Fibroblast of skin of back (primary cell): ENCODE data around the gene HIC1.

Experiments used
- DNase-seq: peaks from one replicate; pipeline ENCODE4 v3.0.0-alpha.2; 2013

The HIC1 gene

GRCh38 chr17:2107506-2107905 lies 52.6 kb downstream of the HIC1 start:
- no peak for DNase-seq

DNA sequence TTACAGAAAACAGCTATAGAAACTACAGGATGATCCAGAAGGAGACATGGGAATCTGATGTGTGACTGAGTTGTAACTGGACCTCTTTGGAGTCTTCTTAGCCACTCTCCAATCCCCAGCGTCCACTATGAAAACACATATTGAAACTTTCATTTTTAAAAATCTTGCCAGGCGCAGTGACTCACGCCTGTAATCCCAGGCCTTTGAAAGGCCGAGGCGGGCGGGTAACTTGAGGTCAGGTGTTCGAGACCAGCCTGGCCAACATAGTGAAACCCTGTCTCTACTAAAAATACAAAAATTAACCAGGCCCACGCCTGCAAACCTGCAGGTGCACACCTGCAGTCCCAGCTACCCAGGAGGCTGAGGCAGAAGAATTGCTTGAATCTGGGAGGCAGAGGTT lies 53.3 kb downstream of the HIC1 start:
- no peak for DNase-seq

DNA sequence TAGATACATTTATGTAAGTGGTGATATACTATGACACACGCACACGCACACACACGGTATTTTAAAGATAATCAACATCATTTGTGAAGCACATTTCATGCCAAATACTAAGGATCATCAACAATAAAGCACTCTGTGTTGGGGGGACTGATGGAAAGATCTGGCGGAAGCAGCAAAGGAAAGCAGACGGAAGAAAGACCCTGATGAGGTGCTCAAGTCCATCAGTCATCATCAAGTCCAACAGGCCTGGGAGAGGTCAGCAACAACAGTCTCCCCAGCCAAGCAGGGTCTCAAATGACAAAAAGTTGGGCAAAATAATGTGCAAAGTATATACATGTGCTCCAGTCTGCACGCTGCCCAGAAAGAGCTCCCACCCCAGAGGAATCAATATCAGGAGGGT lies 55.5 kb downstream of the HIC1 start:
- DNase-seq = no peak

DNA sequence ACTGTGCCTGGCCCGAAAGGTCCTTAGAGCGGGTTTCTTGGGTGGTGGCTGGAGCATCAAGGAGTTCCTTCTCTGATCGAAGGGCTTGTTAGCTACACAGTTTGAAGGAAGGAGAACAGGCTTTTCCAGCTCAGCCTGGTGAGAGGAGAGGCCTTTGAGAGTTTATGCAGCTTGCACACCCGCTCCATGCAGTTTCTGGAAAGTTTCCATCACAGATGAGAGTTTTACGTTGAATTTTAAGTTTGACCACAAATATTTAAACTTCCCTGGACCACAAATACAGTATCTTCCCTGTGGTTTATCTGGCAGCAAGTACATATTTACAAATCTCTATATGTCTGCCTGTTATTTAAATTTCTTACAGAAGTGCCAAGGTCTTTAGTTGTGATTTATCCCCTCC lies 56.8 kb downstream of the HIC1 start:
- DNase-seq = peak; percentile 76
